BE2C (cell line): ENCODE results near the gene R3HDM2.

Source experiments
- DNase-seq: peaks from one replicate; pipeline ENCODE4 v3.0.0-alpha.2; 2020
- H3K27me3 ChIP-seq: fragments of 250-450 bp; sonication (Bioruptor Pico); 2 replicates; pipeline ENCODE4 v1.5.1; 2020; ENCODE audit warnings: mild to moderate bottlenecking
- H3K36me3 ChIP-seq: fragments of 250-450 bp; sonication (Bioruptor Pico); 2 replicates; pipeline ENCODE4 v1.5.1; 2020; ENCODE audit warnings: mild to moderate bottlenecking
- H3K4me1 ChIP-seq: fragments of 250-450 bp; sonication (Bioruptor Pico); 2 replicates; pipeline ENCODE4 v1.5.1; 2020
- H3K4me3 ChIP-seq: 2 replicates; pipeline ENCODE4 v1.5.1; 2011; ENCODE audit warnings: low read depth, low read length
- H3K9me3 ChIP-seq: fragments of 250-450 bp; sonication (Bioruptor Pico); 2 replicates; pipeline ENCODE4 v1.5.1; 2020
- CTCF ChIP-seq: IDR thresholded peaks from 2 replicates; pipeline ENCODE4 v1.5.1; 2012; ENCODE audit warnings: mild to moderate bottlenecking, low read depth, low read length

R3HDM2 gene

GRCh38 chr12:57216921-57217879 is 213.6 kb downstream of the R3HDM2 start:
- Histone ChIP-seq H3K9me3 (no peaks in the 10 kb centered on the region), H3K4me1 (no peaks in the 10 kb centered on the region; the same call in 1 of the 2 replicates), H3K27me3 (peaks cover 85% of the 10 kb centered on the region), H3K4me3 (peak overlapping the region; percentile 45), H3K36me3 (no peaks in the 10 kb centered on the region)
- no peak for DNase-seq
- no peak for TF ChIP-seq CTCF

GRCh38 chr12:57216014-57216911 is 214.6 kb downstream of the R3HDM2 start, which contains the start of gene NXPH4:
TSS of gene NXPH4 (plus strand) at chr12:57216794. CDS start at chr12:57216970, 176 bp downstream.
- Histone ChIP-seq H3K36me3 (no peaks in the 10 kb centered on the region), H3K4me3 (peak within 1 kb of the TSS; percentile 45), H3K27me3 (peaks cover 77% of the 10 kb centered on the region), H3K4me1 (no peaks in the 10 kb centered on the region; the same call in 1 of the 2 replicates), H3K9me3 (no peaks in the 10 kb centered on the region)
- TF ChIP-seq CTCF, result no peak
- peak; percentile 43 for DNase-seq

GRCh38 chr12:57215668-57216013 is 215.2 kb downstream of the R3HDM2 start:
- TF ChIP-seq CTCF, result no peak
- DNase-seq, result no peak
- Histone ChIP-seq H3K36me3 (no peaks in the 10 kb centered on the region), H3K9me3 (no peaks in the 10 kb centered on the region), H3K4me1 (no peaks in the 10 kb centered on the region; the same call in 1 of the 2 replicates), H3K27me3 (peaks cover 71% of the 10 kb centered on the region), H3K4me3 (no peak overlapping the region)

- no peaks in the 10 kb centered on the region for H3K36me3 ChIP-seq
- no peaks in the 10 kb centered on the region; the same call in 1 of the 2 replicates for H3K4me1 ChIP-seq
- DNase-seq, result no peak
- H3K9me3 ChIP-seq, result no peaks in the 10 kb centered on the region
- TF ChIP-seq CTCF, result no peak
- peaks cover 66% of the 10 kb centered on the region for H3K27me3 ChIP-seq
- H3K4me3 ChIP-seq, result no peak overlapping the region
These were observed 215.8 kb downstream of the R3HDM2 start for GRCh38 chr12:57215065-57215464.

GRCh38 chr12:57214398-57214781 is 216.5 kb downstream of the R3HDM2 start:
- H3K4me1 ChIP-seq, result no peaks in the 10 kb centered on the region; the same call in 1 of the 2 replicates
- peak; percentile 77 for DNase-seq
- peaks cover 60% of the 10 kb centered on the region for H3K27me3 ChIP-seq
- peak; percentile 84 for TF ChIP-seq CTCF
- no peak overlapping the region for H3K4me3 ChIP-seq
- no peaks in the 10 kb centered on the region for H3K36me3 ChIP-seq
- no peaks in the 10 kb centered on the region for H3K9me3 ChIP-seq
